ENCODE measurements around the gene HELZ.

Gene HELZ

DNA sequence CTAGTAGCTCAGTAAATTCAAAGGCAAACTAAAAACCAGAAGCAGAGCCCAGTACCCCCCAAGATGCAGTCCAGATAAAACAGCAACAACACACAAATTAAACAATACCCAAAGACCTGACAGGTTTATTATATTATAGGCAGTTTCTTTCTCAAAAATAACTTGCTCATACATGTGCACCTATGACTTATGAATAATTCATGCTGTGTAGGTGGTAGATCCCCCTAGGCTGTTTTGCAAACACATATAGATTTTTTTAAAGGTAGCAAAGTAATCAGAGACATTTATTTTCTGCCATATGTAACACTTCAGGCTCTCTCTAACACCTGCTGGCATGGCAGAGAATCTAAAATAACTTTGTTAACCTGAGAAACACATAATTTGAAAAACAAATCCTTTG is 173.4 kb downstream of the HELZ start:
- DNase-seq, result no peak

GRCh38 chr17:67069603-67070136 is 175.3 kb downstream of the HELZ start:
- no peak for DNase-seq

DNA sequence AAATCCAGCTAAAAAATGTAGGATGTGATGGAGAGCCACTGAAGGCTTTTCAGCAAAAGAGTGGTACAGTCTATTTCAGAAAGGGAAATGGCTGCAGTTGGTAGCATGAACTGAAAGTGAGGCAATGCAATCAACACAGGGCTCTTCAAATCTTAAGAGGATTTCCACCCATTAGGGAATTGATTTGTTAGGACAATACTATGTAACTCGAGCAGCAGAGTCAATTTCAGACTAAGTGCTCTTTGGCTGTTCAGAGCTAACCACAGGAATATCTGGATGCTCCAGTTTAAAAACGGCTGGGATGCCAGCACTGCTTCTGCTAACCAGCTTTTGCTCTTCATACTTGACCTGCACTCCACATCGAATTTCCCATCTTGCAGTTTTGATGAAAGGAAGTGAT is 176.0 kb downstream of the HELZ start:
- DNase-seq, result no peak

GRCh38 chr17:67067571-67068482 is 177.2 kb downstream of the HELZ start:
- DNase-seq, result no peak

DNA sequence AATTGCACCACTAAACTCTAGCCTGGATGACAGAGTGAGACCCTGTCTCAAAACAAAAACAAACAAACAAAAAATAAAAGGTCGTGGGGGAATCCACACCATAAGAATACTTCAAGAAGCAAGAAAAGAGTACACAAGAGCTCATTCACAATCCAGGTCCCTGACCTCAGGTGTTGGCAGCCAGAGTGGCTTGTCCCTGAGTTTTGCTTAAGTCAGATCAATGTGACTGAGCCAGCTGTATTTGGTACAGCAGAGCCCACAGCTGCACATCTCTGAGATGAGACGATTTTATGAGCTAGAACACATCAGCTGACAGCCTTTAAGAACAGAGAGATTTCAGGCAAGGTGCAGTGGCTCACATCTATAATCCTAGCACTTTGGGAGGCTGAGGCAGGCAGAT is 178.3 kb downstream of the HELZ start:
- no peak for DNase-seq

DNA sequence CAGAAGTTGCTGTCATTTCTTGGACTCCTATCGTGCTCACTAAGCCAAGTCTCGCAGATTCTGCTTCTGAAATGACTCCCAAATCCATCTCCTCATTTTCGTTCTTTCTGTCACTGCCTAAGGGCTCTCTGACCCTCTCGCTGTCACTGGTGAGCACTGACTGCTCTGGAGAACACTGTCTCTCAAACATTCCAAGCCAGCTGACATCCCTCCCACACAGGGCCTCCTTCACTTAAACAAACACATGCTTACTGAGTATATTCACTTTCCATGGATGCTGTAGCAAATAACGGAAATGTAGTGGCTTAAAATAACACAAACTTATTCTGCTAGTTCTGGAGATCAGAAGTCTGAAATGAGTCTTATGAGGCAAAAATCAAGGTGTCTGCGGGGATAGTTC is 181.9 kb downstream of the HELZ start:
- no peak for DNase-seq

GRCh38 chr17:67059372-67059771 is 185.6 kb downstream of the HELZ start:
- DNase-seq, result no peak

GRCh38 chr17:67058036-67058435 is 187.0 kb downstream of the HELZ start:
- peak; percentile 39 for DNase-seq

DNA sequence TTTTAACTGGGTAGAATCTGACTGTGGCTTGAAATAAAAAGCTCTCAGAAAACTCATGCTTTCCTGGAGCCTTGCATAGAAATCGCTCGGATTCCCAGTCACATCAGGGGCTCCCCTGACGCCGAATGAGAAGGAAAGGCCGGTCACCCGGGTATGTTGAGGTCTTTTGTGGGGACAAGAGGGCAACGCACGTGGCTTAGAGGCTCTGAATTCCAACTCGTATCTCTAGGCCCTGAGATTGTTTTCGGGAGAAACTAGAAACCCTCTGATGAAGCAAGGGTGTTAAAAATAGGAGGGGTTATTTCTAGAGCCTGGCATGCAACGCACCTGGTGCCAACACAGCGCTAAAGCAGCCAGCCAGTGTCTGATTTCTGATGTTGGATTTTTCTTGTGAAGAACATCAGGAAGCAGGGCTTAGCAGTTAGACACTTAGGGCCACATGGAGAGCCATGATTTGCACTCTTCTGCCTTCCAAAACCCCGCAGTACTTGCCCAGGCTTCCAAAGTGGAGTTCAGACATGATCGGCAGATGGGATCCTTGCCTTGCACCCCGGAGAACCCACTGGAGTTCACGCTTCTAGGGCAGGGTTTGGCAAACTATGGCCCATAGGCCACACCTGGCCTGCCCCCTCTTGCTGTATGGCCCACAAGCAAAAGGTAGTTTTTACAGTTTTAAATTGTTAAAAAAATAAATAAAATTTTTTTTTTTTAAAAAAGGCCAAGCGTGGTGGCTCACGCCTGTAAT is 188.1 kb downstream of the HELZ start:
- DNase-seq, result peak; percentile 46

- peak; percentile 46 for DNase-seq
Observed at GRCh38 chr17:67055811-67056745, 188.9 kb downstream of the HELZ start.

- DNase-seq, result peak; percentile 50
Observed at GRCh38 chr17:67055041-67055443, 190.0 kb downstream of the HELZ start.

- DNase-seq, result no peak
Observed at GRCh38 chr17:67054608-67055007, 190.4 kb downstream of the HELZ start.

- peak; percentile 52 for DNase-seq
Observed at GRCh38 chr17:67054011-67054591, 190.9 kb downstream of the HELZ start.

GRCh38 chr17:67053438-67054000 is 191.5 kb downstream of the HELZ start:
- DNase-seq, result no peak

- DNase-seq, result peak; percentile 41
Observed at GRCh38 chr17:67052720-67053437, 192.1 kb downstream of the HELZ start.

DNA sequence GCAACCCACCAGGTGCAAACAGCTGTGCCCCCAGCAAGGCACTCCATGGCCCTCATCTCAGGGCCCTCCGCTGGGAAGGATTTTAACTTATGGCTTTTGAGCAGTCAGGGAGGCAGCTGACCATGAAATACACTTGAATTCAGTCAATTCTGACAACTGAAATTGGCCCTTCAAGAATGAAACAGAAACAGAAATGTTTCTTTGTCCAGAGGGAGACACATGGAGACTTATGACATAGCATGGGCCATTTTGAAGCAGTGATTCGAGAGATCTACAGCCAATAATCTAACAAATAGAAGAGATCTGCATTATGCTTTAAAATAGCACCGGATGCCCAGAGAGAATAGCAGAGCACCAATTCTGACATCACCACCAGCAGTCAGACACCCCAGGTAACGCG is 193.2 kb downstream of the HELZ start:
- DNase-seq, result no peak

DNA sequence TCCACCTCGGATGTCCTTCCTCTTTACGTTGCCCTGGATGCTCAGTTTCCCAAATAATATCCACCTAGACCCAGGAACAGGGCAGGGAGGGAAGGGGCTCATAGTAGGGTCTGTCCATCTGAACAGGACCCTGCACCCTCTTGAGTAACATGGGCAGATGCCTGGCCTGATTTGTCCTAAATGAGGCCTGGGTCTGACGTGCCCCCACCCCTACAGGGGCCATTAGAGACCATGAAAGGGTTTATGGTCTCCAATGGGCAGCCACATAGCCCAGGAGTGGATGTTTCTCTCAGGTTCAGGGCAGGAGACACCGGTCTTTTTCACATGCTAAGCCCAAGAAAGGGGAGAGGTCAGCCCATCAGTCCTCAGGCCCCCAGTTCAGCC is 193.8 kb downstream of the HELZ start:
- peak; percentile 40 for DNase-seq

DNA sequence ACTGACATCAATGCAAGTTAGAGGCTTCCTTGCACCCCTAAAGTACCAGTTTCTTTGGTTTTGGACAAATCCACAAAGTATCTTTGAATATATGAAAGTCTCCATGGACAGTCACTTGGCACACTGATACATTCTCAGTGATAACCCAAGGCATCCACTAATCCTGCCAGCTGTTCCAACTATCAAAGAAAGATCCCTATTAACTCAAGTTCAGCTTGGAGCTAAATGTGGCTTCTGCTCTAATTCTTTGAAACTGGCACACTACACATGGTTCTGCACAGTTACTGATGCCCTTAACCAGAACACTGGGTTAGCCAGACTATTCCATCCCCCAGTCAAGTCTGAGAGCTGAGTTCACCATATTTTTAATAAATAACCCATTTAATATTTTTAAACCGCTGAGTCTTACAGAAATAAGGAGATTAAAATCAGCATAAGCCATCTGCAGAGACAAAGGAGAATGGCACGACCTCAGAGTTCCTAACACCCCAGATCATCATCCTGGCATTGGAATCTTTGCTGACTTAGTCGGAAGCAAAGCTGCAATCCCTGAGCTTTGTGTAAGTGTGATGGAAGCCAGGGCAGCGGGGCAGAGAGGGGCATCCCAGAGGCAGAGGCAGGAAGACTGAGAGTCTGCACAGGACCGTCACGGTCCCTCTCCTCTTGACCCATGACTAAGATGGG is 194.4 kb downstream of the HELZ start:
- DNase-seq, result peak; percentile 3

DNA sequence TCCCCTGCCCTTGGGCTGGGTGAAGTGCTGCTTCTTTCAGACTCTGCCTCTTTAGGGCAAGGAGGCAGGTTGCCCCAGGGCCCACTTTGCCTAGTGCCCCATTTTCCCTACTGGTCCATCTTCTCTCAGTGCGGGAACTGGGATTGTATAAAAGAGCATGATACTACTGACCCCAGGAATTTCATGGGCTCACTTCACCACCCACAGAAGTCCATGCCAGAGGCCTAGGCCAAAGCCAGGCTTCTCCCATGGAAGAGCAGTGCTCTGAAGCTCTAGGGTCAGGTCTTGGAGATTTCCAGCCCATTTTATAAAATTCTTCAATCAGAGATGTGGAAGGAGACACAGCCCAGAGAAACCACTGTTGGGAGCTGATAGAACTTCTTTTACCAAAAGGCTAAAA is 194.9 kb downstream of the HELZ start:
- DNase-seq, result no peak

DNA sequence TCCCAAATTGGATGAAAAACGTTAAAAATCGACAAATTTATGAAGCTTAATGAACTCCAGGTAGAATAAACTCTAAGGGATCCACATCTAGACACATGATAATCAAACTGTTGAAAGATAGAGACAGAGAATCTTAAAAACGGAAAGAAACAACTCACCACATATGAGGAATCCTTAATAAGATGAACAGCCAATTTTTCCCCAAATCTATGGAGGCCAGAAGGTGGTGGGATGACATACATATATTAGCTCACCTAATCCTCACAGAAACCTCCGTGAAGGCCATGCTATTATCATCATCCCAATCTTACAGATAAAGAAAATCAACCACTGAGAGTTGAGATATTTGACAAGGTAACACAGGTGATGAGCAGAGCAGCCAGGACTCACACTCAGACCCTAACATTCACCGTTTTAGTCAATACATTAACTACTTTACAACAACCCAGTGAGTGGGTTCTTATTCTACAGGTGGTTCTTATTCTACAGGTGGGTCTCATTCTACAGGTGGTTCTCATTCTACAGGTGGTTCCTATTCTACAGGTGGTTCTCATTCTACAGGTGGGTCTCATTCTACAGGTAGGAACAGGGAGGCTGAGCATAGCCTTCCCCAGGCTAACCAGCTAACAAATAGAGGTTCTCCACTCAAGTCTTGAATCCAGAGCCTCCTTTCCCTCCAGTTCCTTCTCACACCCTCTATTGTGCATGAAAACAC is 195.8 kb downstream of the HELZ start:
- DNase-seq, result no peak

Measured in islet precursor cell (in vitro differentiated cells).